ENCODE measurements around the gene LDLRAD4. TPM values are rescaled to one million over a fixed set of nuclear protein-coding genes. Genes with fewer than 3 reads are reported as not detected.

The LDLRAD4 gene
- polyA plus RNA-seq, 1 of the 3 experiments (the other 2 are of a cell fraction), result 0.16 TPM

DNA sequence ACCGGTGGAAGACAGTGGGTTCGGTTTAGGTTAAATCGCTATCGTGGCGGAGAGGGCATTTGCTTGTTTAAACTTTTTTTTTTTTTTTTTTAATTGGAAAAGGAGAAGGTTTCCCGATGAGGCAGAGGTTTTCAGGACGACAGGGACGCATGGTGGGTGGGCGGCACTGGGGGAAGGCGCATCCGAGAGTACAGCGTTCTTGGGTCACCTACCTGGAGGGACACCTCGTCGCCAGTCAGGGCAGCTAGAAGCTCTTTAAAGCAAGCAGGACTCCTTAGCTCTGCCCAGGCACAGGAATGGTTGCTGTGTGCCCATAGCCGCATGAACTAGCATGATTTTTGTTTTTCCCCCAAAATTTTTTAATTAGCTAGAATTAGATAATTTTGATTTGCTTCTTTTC is 437 bp downstream of the LDLRAD4 start:
- Histone ChIP-seq H3K9me2 (no peaks in the 10 kb centered on the region), H3K4me2 (peak overlapping the region; percentile 75), H2AFZ (ENCODE audit: low read depth) (no peak overlapping the region; the same call in 1 of the 2 replicates), H3K4me1 (ENCODE audit: control insufficient read depth in 1 of 2, insufficient read depth in 2 of 2, low read depth in 1 of 2, low read length in 1 of 2) (peaks cover 9 to 41% of the 10 kb centered on the region in 2 experiments; a peak in 3 of 4 replicates), H3K27ac (ENCODE audit: low read depth in 2 of 2, low read length in 1 of 2) (peak overlapping the region in 1 of 2 experiments; percentile 100; a peak in 2 of 4 replicates), H3K79me2 (ENCODE audit: insufficient read depth) (no peaks in the 10 kb centered on the region), H3F3A (replicated peaks; ENCODE audit: insufficient read depth) (peaks cover 11% of the 10 kb centered on the region), H3K27me3 (ENCODE audit: insufficient read depth) (peaks cover 23% of the 10 kb centered on the region; the same call in 1 of the 2 replicates), H3K9me3 (no peaks in the 10 kb centered on the region), H4K20me1 (ENCODE audit: insufficient read depth) (no peaks in the 10 kb centered on the region), H3K4me3 (ENCODE audit: low read depth in 2 of 2, low read length in 1 of 2) (peak overlapping the region; percentile 60 to 63; a peak in 3 of 4 replicates), H3K9ac (no peak overlapping the region), H3K36me3 (replicated peaks in 1 of 2; ENCODE audit: control insufficient read depth in 1 of 2, insufficient read depth in 2 of 2, low read length in 1 of 2) (no peaks in the 10 kb centered on the region)
- CTCF ChIA-PET, result interaction anchor here (1.2 to 5.5 kb wide), 4 partner anchors 11 to 411 kb away, joined by 3 to 85 read pairs (median 4); no protein-coding TSS in a partner anchor
- TF ChIP-seq, protein P1, sequence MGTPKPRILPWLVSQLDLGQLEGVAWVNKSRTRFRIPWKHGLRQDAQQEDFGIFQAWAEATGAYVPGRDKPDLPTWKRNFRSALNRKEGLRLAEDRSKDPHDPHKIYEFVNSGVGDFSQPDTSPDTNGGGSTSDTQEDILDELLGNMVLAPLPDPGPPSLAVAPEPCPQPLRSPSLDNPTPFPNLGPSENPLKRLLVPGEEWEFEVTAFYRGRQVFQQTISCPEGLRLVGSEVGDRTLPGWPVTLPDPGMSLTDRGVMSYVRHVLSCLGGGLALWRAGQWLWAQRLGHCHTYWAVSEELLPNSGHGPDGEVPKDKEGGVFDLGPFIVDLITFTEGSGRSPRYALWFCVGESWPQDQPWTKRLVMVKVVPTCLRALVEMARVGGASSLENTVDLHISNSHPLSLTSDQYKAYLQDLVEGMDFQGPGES (IDR thresholded peaks at IDR 0.05; ENCODE audit: low read depth, low read length), result no peak
- TF ChIP-seq RAD21 (IDR thresholded peaks at IDR 0.05; ENCODE audit: low read length) (no peak), RCOR1 (IDR thresholded peaks at IDR 0.05; ENCODE audit: low read length) (no peak), FOSL2 (IDR thresholded peaks at IDR 0.05; ENCODE audit: borderline replicate concordance, low read depth) (no peak), GATA2 (CRISPR knock-in tag; IDR thresholded peaks at IDR 0.05) (no peak), MXI1 (IDR thresholded peaks at IDR 0.05; ENCODE audit: low read depth, low read length) (no peak), NFIC (IDR thresholded peaks at IDR 0.05; ENCODE audit: borderline replicate concordance) (no peak)
- TF ChIP-seq, protein P2, sequence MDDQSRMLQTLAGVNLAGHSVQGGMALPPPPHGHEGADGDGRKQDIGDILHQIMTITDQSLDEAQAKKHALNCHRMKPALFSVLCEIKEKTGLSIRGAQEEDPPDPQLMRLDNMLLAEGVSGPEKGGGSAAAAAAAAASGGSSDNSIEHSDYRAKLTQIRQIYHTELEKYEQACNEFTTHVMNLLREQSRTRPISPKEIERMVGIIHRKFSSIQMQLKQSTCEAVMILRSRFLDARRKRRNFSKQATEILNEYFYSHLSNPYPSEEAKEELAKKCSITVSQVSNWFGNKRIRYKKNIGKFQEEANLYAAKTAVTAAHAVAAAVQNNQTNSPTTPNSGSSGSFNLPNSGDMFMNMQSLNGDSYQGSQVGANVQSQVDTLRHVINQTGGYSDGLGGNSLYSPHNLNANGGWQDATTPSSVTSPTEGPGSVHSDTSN (IDR thresholded peaks at IDR 0.05), result no peak
- DNase-seq, result no peak
- POLR2A ChIA-PET, result no interaction called here
- 62% methylated on average over 15 of the region's 15 CpGs for WGBS (ENCODE audit: low lambda C conversion rate)

DNA sequence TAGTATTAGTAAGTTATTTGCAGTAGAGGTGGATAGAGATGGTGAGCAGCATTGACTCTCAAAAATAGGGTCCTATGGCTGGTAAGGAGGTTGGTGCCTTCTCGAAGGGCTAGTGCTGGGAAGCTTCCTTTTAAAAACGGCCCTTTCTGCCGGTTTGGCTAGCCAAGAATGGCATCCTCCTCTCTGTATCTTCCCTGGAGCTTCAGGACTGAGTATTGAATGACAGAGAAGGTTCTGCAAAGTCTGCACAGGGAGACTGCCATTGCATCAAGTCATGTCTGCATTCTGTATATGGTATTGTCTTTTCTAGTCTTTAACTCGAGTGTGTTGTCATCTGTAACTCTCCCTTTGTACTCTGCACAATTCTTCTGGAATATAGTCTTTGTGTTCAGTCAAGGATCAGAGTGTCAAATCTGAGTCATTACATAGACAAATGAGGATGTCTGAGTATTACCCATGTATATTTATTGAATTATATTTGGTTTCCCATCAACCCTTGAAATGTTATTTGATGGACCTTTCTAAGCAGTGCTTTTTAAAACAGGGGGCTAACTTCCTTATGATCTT is 1.1 kb downstream of the LDLRAD4 start:
- no peak for DNase-seq
- peaks cover 11% of the 10 kb centered on the region for H3F3A ChIP-seq (replicated peaks; ENCODE audit: insufficient read depth)
- CTCF ChIA-PET, result interaction anchor here (1.0 to 5.5 kb wide), 4 partner anchors 107 to 410 kb away, joined by 3 to 85 read pairs (median 4); no protein-coding TSS in a partner anchor
- 69% methylated on average over 4 of the region's 4 CpGs for WGBS (ENCODE audit: low lambda C conversion rate)
- no peaks in the 10 kb centered on the region for H3K36me3 ChIP-seq (replicated peaks in 1 of 2; ENCODE audit: control insufficient read depth in 1 of 2, insufficient read depth in 2 of 2, low read length in 1 of 2)
- H3K27me3 ChIP-seq (ENCODE audit: insufficient read depth), result peaks cover 23% of the 10 kb centered on the region; the same call in 1 of the 2 replicates
- no peaks in the 10 kb centered on the region for H4K20me1 ChIP-seq (ENCODE audit: insufficient read depth)
- no peaks in the 10 kb centered on the region for H3K9me3 ChIP-seq
- no peak overlapping the region; the same call in 1 of the 2 replicates for H3K4me2 ChIP-seq
- H3K79me2 ChIP-seq (ENCODE audit: insufficient read depth), result no peaks in the 10 kb centered on the region
- peak overlapping the region in 1 of 2 experiments; percentile 100; a peak in 2 of 4 replicates for H3K27ac ChIP-seq (ENCODE audit: low read depth in 2 of 2, low read length in 1 of 2)
- H3K4me1 ChIP-seq (ENCODE audit: control insufficient read depth in 1 of 2, insufficient read depth in 2 of 2, low read depth in 1 of 2, low read length in 1 of 2), result peaks cover 9 to 45% of the 10 kb centered on the region in 2 experiments; a peak in 3 of 4 replicates
- no peaks in the 10 kb centered on the region for H3K9me2 ChIP-seq
- no peak overlapping the region for H3K9ac ChIP-seq
- H2AFZ ChIP-seq (ENCODE audit: low read depth), result no peak overlapping the region
- peak overlapping the region in 1 of 2 experiments; percentile 60; a peak in 2 of 4 replicates for H3K4me3 ChIP-seq (ENCODE audit: low read depth in 2 of 2, low read length in 1 of 2)
- POLR2A ChIA-PET, result no interaction called here
- TF ChIP-seq, protein P1 (IDR thresholded peaks at IDR 0.05; ENCODE audit: low read depth, low read length), result no peak
- TF ChIP-seq REST (IDR thresholded peaks at IDR 0.05; ENCODE audit: low read depth, low read length), result no peak
- TF ChIP-seq JUND (IDR thresholded peaks at IDR 0.05), result no peak
- TF ChIP-seq RAD21 (IDR thresholded peaks at IDR 0.05; ENCODE audit: low read length), result no peak
- no peak for TF ChIP-seq GATA2 (CRISPR knock-in tag; IDR thresholded peaks at IDR 0.05)
- TF ChIP-seq RXRA (IDR thresholded peaks at IDR 0.05; ENCODE audit: borderline replicate concordance, low read depth), result no peak
- no peak for TF ChIP-seq YY1 (IDR thresholded peaks at IDR 0.05; ENCODE audit: low read depth)
- no peak for TF ChIP-seq EZH2phosphoT487 (IDR thresholded peaks at IDR 0.05; ENCODE audit: borderline replicate concordance, low read depth)
- no peak for TF ChIP-seq RFX5 (IDR thresholded peaks at IDR 0.05; ENCODE audit: low read length)
- TF ChIP-seq, protein P3, sequence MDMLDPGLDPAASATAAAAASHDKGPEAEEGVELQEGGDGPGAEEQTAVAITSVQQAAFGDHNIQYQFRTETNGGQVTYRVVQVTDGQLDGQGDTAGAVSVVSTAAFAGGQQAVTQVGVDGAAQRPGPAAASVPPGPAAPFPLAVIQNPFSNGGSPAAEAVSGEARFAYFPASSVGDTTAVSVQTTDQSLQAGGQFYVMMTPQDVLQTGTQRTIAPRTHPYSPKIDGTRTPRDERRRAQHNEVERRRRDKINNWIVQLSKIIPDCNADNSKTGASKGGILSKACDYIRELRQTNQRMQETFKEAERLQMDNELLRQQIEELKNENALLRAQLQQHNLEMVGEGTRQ (IDR thresholded peaks at IDR 0.05; ENCODE audit: borderline replicate concordance, low read depth, low read length), result no peak

Data from SK-N-SH (cell line).